PC-3 (cell line): Measurements from ENCODE around the gene IQSEC1. TPM values are rescaled to one million over a fixed set of nuclear protein-coding genes. Genes with fewer than 3 reads are reported as not detected.

Experiments used
- ATAC-seq: fragments of 200-7000 bp; cut with Tn5 transposase; 2 replicates; pipeline ENCODE4 v1.9.1; 2020; ENCODE audit warnings: mild to moderate bottlenecking, moderate library complexity
- BruUV-seq: library from RNA; stranded (reverse); fragments of 400-500 nt; replicated peaks from 2 replicates; lab custom pipeline; 2021; lab: Mats Ljungman, UMichigan
- CTCF ChIA-PET: fragments of 300-600 bp; sonication (Branson Sonifier 250); formaldehyde crosslinking; loops from one replicate; lab custom pipeline; 2022; ENCODE audit warnings: antibody characterized with exemption; lab: Charles Lee
- POLR2A ChIA-PET: fragments of 300-600 bp; sonication (Branson Sonifier 250); formaldehyde crosslinking; loops from one replicate; lab custom pipeline; 2022; ENCODE audit warnings: antibody characterized with exemption; ENCODE audit not compliant: unreplicated experiment; lab: Charles Lee
- DNase-seq: peaks from one replicate; pipeline ENCODE4 v3.0.0-alpha.2; 2015
- H2AFZ ChIP-seq: fragments of 300-600 bp; sonication (generic); 2 replicates; pipeline ENCODE4 v1.6.0; 2016; ENCODE audit warnings: antibody characterized with exemption, low read length
- H3F3A ChIP-seq: fragments of 300-600 bp; sonication (generic); one replicate; pipeline ENCODE4 v1.6.0; 2017; ENCODE audit warnings: antibody characterized with exemption, low read length, control low read depth, mild to moderate bottlenecking; ENCODE audit not compliant: unreplicated experiment
- H3K27ac ChIP-seq: fragments of 300-600 bp; sonication (generic); 2 replicates; pipeline ENCODE4 v1.5.1; 2016; ENCODE audit warnings: mild to moderate bottlenecking, low read length
- H3K27me3 ChIP-seq: fragments of 300-600 bp; sonication (generic); 2 replicates; pipeline ENCODE4 v1.6.1; 2016; ENCODE audit warnings: low read length, mixed read lengths
- H3K36me3 ChIP-seq: fragments of 300-600 bp; sonication (generic); 2 replicates; pipeline ENCODE4 v1.6.1; 2016; ENCODE audit warnings: low read depth, mixed run types, low read length, mixed read lengths
- H3K4me1 ChIP-seq: fragments of 300-600 bp; sonication (generic); 2 replicates; pipeline ENCODE4 v1.5.1; 2016; ENCODE audit warnings: low read length; ENCODE audit not compliant: insufficient read depth
- H3K4me2 ChIP-seq: fragments of 300-600 bp; sonication (generic); 2 replicates; pipeline ENCODE4 v1.6.0; 2016; ENCODE audit warnings: low read length
- H3K4me3 ChIP-seq: fragments of 300-600 bp; sonication (generic); 2 replicates; pipeline ENCODE4 v1.5.1; 2016; ENCODE audit warnings: mild to moderate bottlenecking, low read length, mixed read lengths
- H3K79me2 ChIP-seq: fragments of 300-600 bp; sonication (generic); 2 replicates; pipeline ENCODE4 v1.6.1; 2017; ENCODE audit warnings: low read length, mixed read lengths
- H3K9ac ChIP-seq: fragments of 300-600 bp; sonication (generic); 2 replicates; pipeline ENCODE4 v1.6.0; 2016; ENCODE audit warnings: mild to moderate bottlenecking, low read length
- H3K9me2 ChIP-seq: fragments of 300-600 bp; sonication (generic); replicated peaks from 2 replicates; pipeline ENCODE4 v1.6.1; 2016; ENCODE audit warnings: mixed run types, low read length, mixed read lengths
- H3K9me3 ChIP-seq: fragments of 300-600 bp; sonication (generic); 2 replicates; pipeline ENCODE4 v1.6.1; 2016; ENCODE audit warnings: low read length, mixed read lengths
- H4K20me1 ChIP-seq: fragments of 300-600 bp; sonication (generic); 2 replicates; pipeline ENCODE4 v1.6.1; 2016; ENCODE audit warnings: low read length, mixed read lengths
- CTCF ChIP-seq: fragments of 300-600 bp; sonication (generic); conservative IDR thresholded peaks from 2 replicates; pipeline ENCODE4 v1.5.1; 2017; ENCODE audit warnings: antibody characterized with exemption, low read depth, mild to moderate bottlenecking, low read length
- EZH2 ChIP-seq: fragments of 300-600 bp; sonication (generic); IDR thresholded peaks from one replicate; pipeline ENCODE4 v1.6.1; 2017; ENCODE audit warnings: antibody characterized with exemption, mild to moderate bottlenecking, low read length; ENCODE audit not compliant: unreplicated experiment
- EZH2phosphoT487 ChIP-seq: fragments of 300-600 bp; sonication (generic); IDR thresholded peaks from 2 replicates; pipeline ENCODE4 v1.6.1; 2018; ENCODE audit warnings: mild to moderate bottlenecking, antibody characterized with exemption, low read length, borderline replicate concordance
- intact Hi-C: fragments of 100-400 bp; cut with micrococcal nuclease; formaldehyde crosslinking; loops from 2 replicates; pipeline ENCODE4 v1.9.0; 2023
- total RNA-seq: library from RNA; depleted of rRNA; stranded (reverse); fragments of >200 nt; gene quantifications from 2 replicates; pipeline ENCODE4 v1.2.3, GENCODE V29; 2014

The IQSEC1 gene
- total RNA-seq, 1 experiment from 2014 or later: 37.9 TPM

- no peaks in the 10 kb centered on the region for H3K9me2 ChIP-seq
- H3K4me3 ChIP-seq: no peak overlapping the region
- H3K4me1 ChIP-seq: peaks cover 21% of the 10 kb centered on the region
- intact Hi-C loops: no loop called here
- ChIA-PET POLR2A (no interaction called here), CTCF (no interaction called here)
- no peaks in the 10 kb centered on the region for H4K20me1 ChIP-seq
- H3F3A ChIP-seq: no peaks in the 10 kb centered on the region
- no peak for TF ChIP-seq CTCF
- no peak for TF ChIP-seq EZH2phosphoT487
- TF ChIP-seq EZH2: no peak
- DNase-seq: no peak
- no peak overlapping the region for H3K27ac ChIP-seq
- BruUV-seq: no TSS peak
- H3K36me3 ChIP-seq: no peaks in the 10 kb centered on the region
- no peak for ATAC-seq
- H3K4me2 ChIP-seq: no peak overlapping the region
- H3K79me2 ChIP-seq: no peaks in the 10 kb centered on the region
- no peak overlapping the region for H2AFZ ChIP-seq
- H3K9ac ChIP-seq: no peak overlapping the region
- no peaks in the 10 kb centered on the region for H3K9me3 ChIP-seq
- no peaks in the 10 kb centered on the region for H3K27me3 ChIP-seq
Measured at GRCh38 chr3:13018561-13019242, 54.5 kb downstream of the IQSEC1 start.

- no peaks in the 10 kb centered on the region for H3K79me2 ChIP-seq
- no peak for TF ChIP-seq EZH2phosphoT487
- TF ChIP-seq EZH2: no peak
- no peak for TF ChIP-seq CTCF
- no peak overlapping the region for H3K4me2 ChIP-seq
- no peak for ATAC-seq
- H3K4me3 ChIP-seq: no peak overlapping the region
- no peaks in the 10 kb centered on the region for H3K9me2 ChIP-seq
- no peak overlapping the region for H3K9ac ChIP-seq
- H4K20me1 ChIP-seq: no peaks in the 10 kb centered on the region
- BruUV-seq: no TSS peak
- no peaks in the 10 kb centered on the region for H3F3A ChIP-seq
- ChIA-PET CTCF (no interaction called here), POLR2A (no interaction called here)
- H3K9me3 ChIP-seq: no peaks in the 10 kb centered on the region
- no peak overlapping the region for H3K27ac ChIP-seq
- no peaks in the 10 kb centered on the region for H3K36me3 ChIP-seq
- H3K4me1 ChIP-seq: peaks cover 17% of the 10 kb centered on the region
- DNase-seq: no peak
- no peak overlapping the region for H2AFZ ChIP-seq
- H3K27me3 ChIP-seq: no peaks in the 10 kb centered on the region
- intact Hi-C loops: no loop called here
Measured at GRCh38 chr3:13018043-13018451, 55.2 kb downstream of the IQSEC1 start.

DNA sequence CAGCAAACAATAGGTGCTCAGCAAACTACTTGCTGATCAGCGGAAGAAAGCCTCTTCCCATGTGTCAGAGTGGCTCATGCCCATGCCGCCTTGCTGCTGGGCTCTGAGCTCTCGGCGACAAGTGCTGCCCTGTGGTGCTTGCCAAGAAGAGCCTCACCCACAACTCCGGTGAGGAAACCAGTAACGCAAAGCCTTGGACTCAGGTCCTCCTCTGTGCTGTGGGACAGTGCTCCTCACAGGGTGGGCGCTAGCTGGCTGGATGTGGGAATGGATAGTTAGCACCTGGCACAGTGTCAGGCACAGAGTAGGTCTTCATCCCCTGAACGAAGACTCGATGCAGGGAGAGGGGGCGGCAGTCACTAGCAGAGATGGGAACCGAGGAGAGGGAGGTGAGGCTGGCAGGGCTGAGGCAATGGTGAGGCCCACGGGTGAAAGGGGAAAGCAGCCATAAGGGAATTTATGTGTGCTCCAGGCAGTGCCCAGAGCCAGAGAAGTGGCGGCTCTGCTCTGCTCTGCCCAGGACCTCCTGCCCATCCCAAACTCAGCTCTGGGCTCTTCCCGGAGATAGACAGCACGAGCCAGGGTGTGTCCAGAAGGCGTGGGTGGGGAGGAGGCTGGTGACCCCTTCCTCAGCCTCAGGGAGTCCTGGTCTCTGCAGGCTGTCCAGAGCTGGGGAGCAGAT, 55.7 kb downstream of the IQSEC1 start:
- H2AFZ ChIP-seq: no peak overlapping the region
- TF ChIP-seq EZH2: no peak
- no peak for TF ChIP-seq CTCF
- no peak for TF ChIP-seq EZH2phosphoT487
- BruUV-seq: no TSS peak
- H3K9me3 ChIP-seq: no peaks in the 10 kb centered on the region
- no peaks in the 10 kb centered on the region for H3K36me3 ChIP-seq
- ChIA-PET CTCF (no interaction called here), POLR2A (no interaction called here)
- H3K27ac ChIP-seq: no peak overlapping the region
- H3K4me1 ChIP-seq: peaks cover 11% of the 10 kb centered on the region
- no peaks in the 10 kb centered on the region for H4K20me1 ChIP-seq
- no peaks in the 10 kb centered on the region for H3K27me3 ChIP-seq
- no peak overlapping the region for H3K4me2 ChIP-seq
- H3K9ac ChIP-seq: no peak overlapping the region
- H3K4me3 ChIP-seq: no peak overlapping the region
- ATAC-seq (no peak), DNase-seq (no peak)
- H3F3A ChIP-seq: no peaks in the 10 kb centered on the region
- no peaks in the 10 kb centered on the region for H3K79me2 ChIP-seq
- intact Hi-C loops: no loop called here
- H3K9me2 ChIP-seq: no peaks in the 10 kb centered on the region
